Measurements from ENCODE around the gene KNTC1. TPM values are rescaled to one million over a fixed set of nuclear protein-coding genes. Genes with fewer than 3 reads are reported as not detected.
"Not testable (repeated sequence)": the region's sequence is repeated elsewhere in the genome, so short reads cannot be mapped to it uniquely, and the experiment has no call there.

Gene KNTC1
- polyA plus RNA-seq, 6 donors from 2014 or later: 2.1 to 6.3 (median 3.7) TPM; not detected in 1

GRCh38 chr12:122499991-122500684, 26.9 kb upstream of the KNTC1 start:
- H3K4me3 Mint-ChIP-seq: peak overlapping the region; percentile 86 to 99 (median 96)
- peaks cover 20 to 57% (median 34%) of the 10 kb centered on the region in 3 donors for H3K4me1 Mint-ChIP-seq
- peak overlapping the region; percentile 95 to 98 (median 96) for H3K27ac Mint-ChIP-seq
- H3K9me3 Mint-ChIP-seq: no peaks in the 10 kb centered on the region
- DNase-seq (peak; percentile 35), ATAC-seq (ENCODE audit: low read depth in 2 of 2) (peak; percentile 4 to 5)
- peaks cover 0 to under 1% of the 10 kb centered on the region in 2 donors for H3K36me3 Mint-ChIP-seq
- no peaks in the 10 kb centered on the region for H3K27me3 Mint-ChIP-seq

- ATAC-seq (ENCODE audit: low read depth in 2 of 2): peak; percentile 88 to 89
- Mint-ChIP-seq H3K36me3 (peaks cover 0 to 4% of the 10 kb centered on the region in 2 donors), H3K27me3 (no peaks in the 10 kb centered on the region), H3K4me3 (peak within 1 kb of the TSS; percentile 86 to 99 (median 96)), H3K9me3 (no peaks in the 10 kb centered on the region), H3K27ac (peak within 1 kb of the TSS; percentile 95 to 98 (median 96)), H3K4me1 (peaks cover 20 to 51% (median 30%) of the 10 kb centered on the region in 3 donors)
- peak; percentile 93 for DNase-seq
Observed at GRCh38 chr12:122500685-122501488, 26.2 kb upstream of the KNTC1 start, which contains the start of gene ZCCHC8. TSS of gene ZCCHC8 (minus strand) at chr12:122500932. CDS start at chr12:122500840, 92 bp downstream.

- H3K4me1 Mint-ChIP-seq: peaks cover 25 to 50% (median 30%) of the 10 kb centered on the region in 3 donors
Observed at GRCh38 chr12:122501489-122501989, 25.5 kb upstream of the KNTC1 start.

GRCh38 chr12:122503147-122503751, 23.8 kb upstream of the KNTC1 start:
- Mint-ChIP-seq H3K9me3 (no peaks in the 10 kb centered on the region), H3K4me3 (peak overlapping the region in 3 of 8 donors; percentile 6 to 54 (median 48)), H3K27ac (peak overlapping the region in 3 of 6 donors; percentile 34 to 52 (median 51)), H3K27me3 (no peaks in the 10 kb centered on the region), H3K36me3 (peaks cover 0 to 8% of the 10 kb centered on the region in 2 donors), H3K4me1 (peaks cover 25 to 40% (median 30%) of the 10 kb centered on the region in 3 donors)
- DNase-seq: no peak
- no peak for ATAC-seq (ENCODE audit: low read depth in 2 of 2)

More at GRCh38 chr12:122501489-122501989, 25.5 kb upstream of the KNTC1 start:
- DNase-seq (no peak), ATAC-seq (ENCODE audit: low read depth in 2 of 2) (peak; percentile 13 to 18)
- Mint-ChIP-seq H3K27me3 (no peaks in the 10 kb centered on the region), H3K27ac (peak overlapping the region; percentile 95 to 98 (median 96)), H3K36me3 (peaks cover 0 to 8% of the 10 kb centered on the region in 2 donors), H3K4me3 (peak overlapping the region; percentile 86 to 99 (median 96)), H3K9me3 (no peaks in the 10 kb centered on the region)

- no peak for DNase-seq
- H3K27me3 Mint-ChIP-seq: no peaks in the 10 kb centered on the region
- peaks cover 0 to 8% of the 10 kb centered on the region in 2 donors for H3K36me3 Mint-ChIP-seq
- no peak for ATAC-seq (ENCODE audit: low read depth in 2 of 2)
- peak overlapping the region in 2 of 8 donors; percentile 34 to 48 for H3K4me3 Mint-ChIP-seq
- H3K27ac Mint-ChIP-seq: peak overlapping the region in 4 of 6 donors; percentile 21 to 52 (median 42)
- no peaks in the 10 kb centered on the region for H3K9me3 Mint-ChIP-seq
- peaks cover 25 to 32% (median 27%) of the 10 kb centered on the region in 3 donors for H3K4me1 Mint-ChIP-seq
Observed at GRCh38 chr12:122503783-122504590, 23.1 kb upstream of the KNTC1 start.

GRCh38 chr12:122505419-122506051, 21.5 kb upstream of the KNTC1 start:
- ATAC-seq (ENCODE audit: low read depth in 2 of 2): no peak
- H3K9me3 Mint-ChIP-seq: no peaks in the 10 kb centered on the region
- no peak overlapping the region for H3K4me3 Mint-ChIP-seq
- no peaks in the 10 kb centered on the region for H3K27me3 Mint-ChIP-seq
- H3K36me3 Mint-ChIP-seq: peaks cover 0 to 8% of the 10 kb centered on the region in 2 donors
- peak overlapping the region in 3 of 6 donors; percentile 33 to 52 (median 39) for H3K27ac Mint-ChIP-seq
- no peak for DNase-seq
- H3K4me1 Mint-ChIP-seq: peaks cover 19 to 21% (median 19%) of the 10 kb centered on the region in 3 donors

- DNase-seq (no peak), ATAC-seq (ENCODE audit: low read depth in 2 of 2) (no peak)
- no peaks in the 10 kb centered on the region for H3K27me3 Mint-ChIP-seq
- H3K9me3 Mint-ChIP-seq: no peaks in the 10 kb centered on the region
- H3K4me1 Mint-ChIP-seq: peaks cover 10 to 14% (median 12%) of the 10 kb centered on the region in 3 donors
- peak overlapping the region in 3 of 6 donors; percentile 3 to 71 (median 33) for H3K27ac Mint-ChIP-seq
- peaks cover 0 to 8% of the 10 kb centered on the region in 2 donors for H3K36me3 Mint-ChIP-seq
- no peak overlapping the region for H3K4me3 Mint-ChIP-seq
Observed at GRCh38 chr12:122506393-122506938, 20.6 kb upstream of the KNTC1 start.

- ATAC-seq (ENCODE audit: low read depth in 2 of 2) (no peak), DNase-seq (no peak)
- Mint-ChIP-seq H3K4me3 (no peak overlapping the region), H3K4me1 (peaks cover 0 to 5% (median 3%) of the 10 kb centered on the region in 3 donors), H3K27ac (no peak overlapping the region), H3K27me3 (no peaks in the 10 kb centered on the region), H3K36me3 (peaks cover 0 to 14% of the 10 kb centered on the region in 2 donors), H3K9me3 (no peaks in the 10 kb centered on the region)
Observed at GRCh38 chr12:122508163-122508562, 18.9 kb upstream of the KNTC1 start.

GRCh38 chr12:122513028-122513427, 14.0 kb upstream of the KNTC1 start:
- not testable (repeated sequence) for H3K27ac Mint-ChIP-seq; H3K9me3 Mint-ChIP-seq; H3K27me3 Mint-ChIP-seq; DNase-seq; H3K4me1 Mint-ChIP-seq; ATAC-seq (ENCODE audit: low read depth in 2 of 2)
- Mint-ChIP-seq H3K4me3 (peak overlapping the region in 1 of 8 donors; percentile 41), H3K36me3 (peaks cover 11 to 17% of the 10 kb centered on the region in 2 donors)

- Mint-ChIP-seq H3K36me3 (peaks cover 11 to 17% of the 10 kb centered on the region in 2 donors), H3K4me3 (no peak overlapping the region), H3K27me3 (no peaks in the 10 kb centered on the region), H3K9me3 (no peaks in the 10 kb centered on the region), H3K27ac (peak overlapping the region in 1 of 6 donors; percentile 42), H3K4me1 (no peaks in the 10 kb centered on the region)
- DNase-seq (no peak), ATAC-seq (ENCODE audit: low read depth in 2 of 2) (no peak)
Observed at GRCh38 chr12:122513660-122514059, 13.4 kb upstream of the KNTC1 start.

GRCh38 chr12:122515275-122515674, 11.8 kb upstream of the KNTC1 start:
- peak overlapping the region in 1 of 6 donors; percentile 53 for H3K27ac Mint-ChIP-seq
- peaks cover 12 to 24% of the 10 kb centered on the region in 2 donors for H3K36me3 Mint-ChIP-seq
- no peaks in the 10 kb centered on the region for H3K27me3 Mint-ChIP-seq

More at GRCh38 chr12:122515275-122515674, 11.8 kb upstream of the KNTC1 start:
- Mint-ChIP-seq H3K4me1 (peaks cover 3 to 6% (median 3%) of the 10 kb centered on the region in 3 donors), H3K4me3 (no peak overlapping the region), H3K9me3 (no peaks in the 10 kb centered on the region)
- DNase-seq (no peak), ATAC-seq (ENCODE audit: low read depth in 2 of 2) (no peak)
